GM12878 (cell line): Measurements from ENCODE around the gene SPRED2. TPM values are rescaled to one million over a fixed set of nuclear protein-coding genes. Genes with fewer than 3 reads are reported as not detected.

Experiments
- ATAC-seq: fragments of 200-7000 bp; cut with Tn5 transposase; 3 replicates; pipeline ENCODE4 v1.9.1; 2020; ENCODE audit warnings: mild to moderate bottlenecking, moderate library complexity
- BruUV-seq: library from RNA; stranded (reverse); fragments of 400-500 nt; replicated peaks from 2 replicates; lab custom pipeline; 2021; lab: Mats Ljungman, UMichigan
- CTCF ChIA-PET: fragments of 300-600 bp; sonication (Branson Sonifier 250); formaldehyde crosslinking; extraction: SDS; loops from one replicate; lab custom pipeline; 2021; ENCODE audit warnings: inconsistent platforms; lab: Yijun Ruan, JAX
- POLR2A ChIA-PET: fragments of 350-600 bp; formaldehyde crosslinking; extraction: SDS; loops from one replicate; lab custom pipeline; 2021; ENCODE audit warnings: inconsistent platforms; lab: Charles Lee
- RAD21 ChIA-PET: fragments of 300-600 bp; sonication (Branson Sonifier 250); formaldehyde crosslinking; loops from one replicate; lab custom pipeline; 2023; ENCODE audit warnings: antibody characterized with exemption; ENCODE audit not compliant: unreplicated experiment; lab: Charles Lee
- SMC1A ChIA-PET: fragments of 300-600 bp; sonication (Branson Sonifier 250); formaldehyde crosslinking; loops from one replicate; lab custom pipeline; 2023; ENCODE audit not compliant: unreplicated experiment, uncharacterized antibody; lab: Charles Lee
- DNase-seq: peaks from one replicate; pipeline ENCODE4 v3.0.0-alpha.2; 2011; ENCODE audit warnings: low read depth, low spot score
- FAIRE-seq: peaks from 3 replicates; lab custom pipeline; 2011; peaks lifted over from hg19 to GRCh38; lab: Jason Lieb, UNC
- H2AFZ ChIP-seq: 2 replicates; pipeline ENCODE4 v1.6.0; 2011; ENCODE audit warnings: low read depth, low read length, control low read depth; ENCODE audit not compliant: control insufficient read depth
- H3K27ac ChIP-seq: 2 replicates; pipeline ENCODE4 v1.5.1; 2011; ENCODE audit warnings: control low read depth; ENCODE audit not compliant: control insufficient read depth, insufficient read depth
- H3K27me3 ChIP-seq, 2 experiments: replicated peaks in 1 of 2; 2 replicates each; pipeline versions ENCODE4 v1.6.0 to v1.6.1; 2011; ENCODE audit warnings: low read length in 1 of 2; ENCODE audit not compliant: control insufficient read depth in 2 of 2, insufficient read depth in 2 of 2
- H3K36me3 ChIP-seq, 2 experiments: 2 replicates each; pipeline ENCODE4 v1.5.1; 2011; ENCODE audit warnings: low read length in 1 of 2; ENCODE audit not compliant: control insufficient read depth in 2 of 2, insufficient read depth in 2 of 2
- H3K4me1 ChIP-seq: 2 replicates; pipeline ENCODE4 v1.6.1; 2011; ENCODE audit warnings: mild to moderate bottlenecking, low read length, moderate library complexity, mixed read lengths; ENCODE audit not compliant: control insufficient read depth, insufficient read depth
- H3K4me2 ChIP-seq: 2 replicates; pipeline ENCODE4 v1.6.0; 2011; ENCODE audit warnings: control low read depth; ENCODE audit not compliant: control insufficient read depth, insufficient read depth
- H3K4me3 ChIP-seq: fragments of 200-600 bp; sonication (generic); 2 replicates; pipeline ENCODE4 v1.5.1; 2016
- H3K79me2 ChIP-seq: 2 replicates; pipeline ENCODE4 v1.6.0; 2011; ENCODE audit warnings: low read length; ENCODE audit not compliant: control insufficient read depth, insufficient read depth
- H3K9ac ChIP-seq: 2 replicates; pipeline ENCODE4 v1.8.0; 2011; ENCODE audit warnings: low read length, control low read depth, mixed read lengths; ENCODE audit not compliant: control insufficient read depth, insufficient read depth
- H3K9me3 ChIP-seq: replicated peaks from 3 replicates; pipeline ENCODE4 v1.5.1; 2011; ENCODE audit warnings: mild to moderate bottlenecking, low read length; ENCODE audit not compliant: control insufficient read depth, insufficient read depth
- H4K20me1 ChIP-seq: 2 replicates; pipeline ENCODE4 v1.6.0; 2011; ENCODE audit not compliant: control insufficient read depth, insufficient read depth
- ATF2 ChIP-seq: IDR thresholded peaks from 2 replicates; pipeline ENCODE4 v1.6.1; 2012; ENCODE audit warnings: low read length, inconsistent platforms
- ELK1 ChIP-seq: IDR thresholded peaks from 2 replicates; pipeline ENCODE4 v1.6.1; 2012; ENCODE audit warnings: low read depth, low read length, improper control_type of control experiment
- MAX ChIP-seq: IDR thresholded peaks from 2 replicates; pipeline ENCODE4 v1.6.1; 2012; ENCODE audit warnings: low read depth, low read length, improper control_type of control experiment
- NBN ChIP-seq: fragments of 450-650 bp; IDR thresholded peaks from 2 replicates; pipeline ENCODE4 v1.6.1; 2016
- NFIC ChIP-seq: IDR thresholded peaks from 2 replicates; pipeline ENCODE4 v1.6.1; 2012; ENCODE audit warnings: low read depth, mild to moderate bottlenecking, inconsistent platforms, low read length, moderate library complexity
- RELA ChIP-seq: fragments of 450-650 bp; IDR thresholded peaks from 2 replicates; pipeline ENCODE4 v1.8.0; 2014; ENCODE audit warnings: borderline replicate concordance; ENCODE audit not compliant: partially characterized antibody
- REST ChIP-seq: IDR thresholded peaks from 2 replicates; pipeline ENCODE4 v1.6.1; 2012; ENCODE audit warnings: mild to moderate bottlenecking, low read depth, low read length
- SP1 ChIP-seq: IDR thresholded peaks from one replicate; pipeline ENCODE4 v1.6.1; 2011; ENCODE audit warnings: low read depth, low read length
- ZNF384 ChIP-seq: IDR thresholded peaks from 2 replicates; pipeline ENCODE4 v1.6.1; 2012; ENCODE audit warnings: low read depth, mild to moderate bottlenecking, low read length, improper control_type of control experiment, borderline replicate concordance
- WGBS: methylation state at CpG from one replicate; pipeline ENCODE4 v1.1.6; 2016; ENCODE audit warnings: low lambda C conversion rate; ENCODE audit not compliant: insufficient replicate concordance, insufficient coverage; ENCODE audit errors: missing lambda C conversion rate; 5-methylcytosine and 5-hydroxymethylcytosine counted together
- in situ Hi-C: fragments of 300-500 bp; cut with MboI; formaldehyde crosslinking; loops from 9 replicates; pipeline ENCODE4 v1.14.3; 2018; ENCODE audit warnings: mixed read lengths
- intact Hi-C: fragments of 100-400 bp; cut with micrococcal nuclease; formaldehyde crosslinking; loops from one replicate; pipeline ENCODE4 v1.14.2; 2022; ENCODE audit not compliant: unreplicated experiment
- polyA plus RNA-seq, 11 experiments: library from polyadenylated mRNA; depleted of rRNA in 4 of 11; unstranded in 6 of 11; stranded (reverse) in 5 of 11; fragments of >200 nt; fragmentation: Nextera tagmentation in 4 of 11; fragmentation: Illumina TruSeq in 1 of 11; extraction: Ambion mirVana in 4 of 11; extraction: Trizol in 1 of 11; gene quantifications; 1 replicate in 1 of 11; 2 replicates in 10 of 11; pipeline versions ENCODE4 v1.2.1 to v1.2.3, GENCODE V29; 2011 to 2016; ENCODE audit warnings: inconsistent platforms in 2 of 11, missing spikeins in 2 of 11, low read depth in 1 of 11
- total RNA-seq, 4 experiments: library from RNA; depleted of rRNA in 3 of 4; stranded (reverse); fragments of >200 nt in 3 of 4; fragmentation: Illumina TruSeq in 1 of 4; extraction: Trizol in 1 of 4; gene quantifications; 2 replicates each; pipeline versions ENCODE4 v1.2.1 to v1.2.3, GENCODE V29; 2013 to 2021

The SPRED2 gene
- total and polyA plus RNA-seq, 10 of the 15 experiments (the other 5 are each of a cell fraction or from before 2014, with no cell fraction given): 3.0 to 23.9 (median 9.7) TPM

GRCh38 chr2:65416945-65417344 is 15.5 kb downstream of the SPRED2 start:
- intact Hi-C loops (no loop called here), in situ Hi-C loops (no loop called here)
- Histone ChIP-seq H3K9me3 (no peaks in the 10 kb centered on the region), H3K9ac (no peak overlapping the region), H2AFZ (no peak overlapping the region), H3K27ac (no peak overlapping the region), H3K4me1 (peaks cover 28% of the 10 kb centered on the region), H3K27me3 (no peaks in the 10 kb centered on the region), H3K4me2 (peak overlapping the region; percentile 72; the same call in 1 of the 2 replicates), H3K36me3 (no peaks in the 10 kb centered on the region), H4K20me1 (no peaks in the 10 kb centered on the region), H3K79me2 (peaks cover 7% of the 10 kb centered on the region), H3K4me3 (no peak overlapping the region)
- 37% methylated on average over 3 of the region's 3 CpGs for WGBS
- RAD21 ChIA-PET: interaction anchor here (1.2 to 3.3 kb wide), 5 partner anchors 10 to 59 kb away, joined by 4 to 22 read pairs (median 14); no protein-coding TSS in a partner anchor
- POLR2A ChIA-PET: interaction anchor here (0.5 to 2.9 kb wide), 7 partner anchors 10 to 299 kb away, joined by 3 to 25 read pairs (median 5); no protein-coding TSS in a partner anchor
- DNase-seq: no peak
- ATAC-seq: peak; percentile 8; the same call in 1 of the 3 replicates
- BruUV-seq: no TSS peak
- no peak for FAIRE-seq
- SMC1A ChIA-PET: interaction anchor here (0.8 to 4.7 kb wide), 13 partner anchors 12 to 152 kb away, joined by 3 to 54 read pairs (median 3); no protein-coding TSS in a partner anchor
- TF ChIP-seq REST: no peak
- no peak for TF ChIP-seq ELK1
- TF ChIP-seq ZNF384: no peak
- no peak for TF ChIP-seq MAX
- TF ChIP-seq RELA: no peak
- no peak for TF ChIP-seq SP1
- no peak for TF ChIP-seq ATF2
- TF ChIP-seq NBN: no peak
- TF ChIP-seq NFIC: no peak
- CTCF ChIA-PET: interaction anchor here (0.5 to 3.5 kb wide), 7 partner anchors 10 to 152 kb away, joined by 3 to 16 read pairs (median 3); no protein-coding TSS in a partner anchor
